ENCODE results near the gene SASH1.
"Not testable (repeated sequence)": the region's sequence is repeated elsewhere in the genome, so short reads cannot be mapped to it uniquely, and the experiment has no call there.

Gene SASH1

GRCh38 chr6:148346681-148347440 lies 4.2 kb downstream of the SASH1 start:
- no peak overlapping the region for H3K27ac ChIP-seq
- CTCF ChIA-PET, result no interaction called here
- POLR2A ChIA-PET (ENCODE audit: low non-redundant PET), result no interaction called here
- DNase-seq (ENCODE audit: low spot score), result no peak
- no peak for TF ChIP-seq CTCF (conservative IDR thresholded peaks at IDR 0.05; ENCODE audit: low read depth)

- no peak for TF ChIP-seq CTCF (conservative IDR thresholded peaks at IDR 0.05; ENCODE audit: low read depth)
- ChIA-PET POLR2A (ENCODE audit: low non-redundant PET) (no interaction called here), CTCF (no interaction called here)
- no peak for DNase-seq (ENCODE audit: low spot score)
- H3K27ac ChIP-seq, result no peak overlapping the region
Measured at GRCh38 chr6:148347441-148348054, 4.9 kb downstream of the SASH1 start.

GRCh38 chr6:148348335-148348734 lies 5.7 kb downstream of the SASH1 start:
- ChIA-PET CTCF (no interaction called here), POLR2A (ENCODE audit: low non-redundant PET) (no interaction called here)
- no peak for DNase-seq (ENCODE audit: low spot score)
- no peak overlapping the region for H3K27ac ChIP-seq
- no peak for TF ChIP-seq CTCF (conservative IDR thresholded peaks at IDR 0.05; ENCODE audit: low read depth)

- no peak for DNase-seq (ENCODE audit: low spot score)
- H3K27ac ChIP-seq, result no peak overlapping the region
- no peak for TF ChIP-seq CTCF (conservative IDR thresholded peaks at IDR 0.05; ENCODE audit: low read depth)
- ChIA-PET POLR2A (ENCODE audit: low non-redundant PET) (no interaction called here), CTCF (no interaction called here)
Measured at GRCh38 chr6:148348778-148349177, 6.1 kb downstream of the SASH1 start.

- no peak overlapping the region for H3K27ac ChIP-seq
- no peak for DNase-seq (ENCODE audit: low spot score)
- ChIA-PET POLR2A (ENCODE audit: low non-redundant PET) (no interaction called here), CTCF (no interaction called here)
- no peak for TF ChIP-seq CTCF (conservative IDR thresholded peaks at IDR 0.05; ENCODE audit: low read depth)
Measured at GRCh38 chr6:148349466-148349865, 6.8 kb downstream of the SASH1 start.

- DNase-seq (ENCODE audit: low spot score), result no peak
- ChIA-PET CTCF (no interaction called here), POLR2A (ENCODE audit: low non-redundant PET) (no interaction called here)
- TF ChIP-seq CTCF (conservative IDR thresholded peaks at IDR 0.05; ENCODE audit: low read depth), result no peak
- no peak overlapping the region for H3K27ac ChIP-seq
Measured at GRCh38 chr6:148351309-148351708, 8.7 kb downstream of the SASH1 start.

- POLR2A ChIA-PET (ENCODE audit: low non-redundant PET); H3K27ac ChIP-seq; DNase-seq (ENCODE audit: low spot score); CTCF ChIA-PET: not testable (repeated sequence)
Measured at GRCh38 chr6:148352421-148352820, 9.8 kb downstream of the SASH1 start.

Data from RWPE1 (cell line).